LHCN-M2 (cell line): ENCODE data around the gene SOS1. TPM values are rescaled to one million over a fixed set of nuclear protein-coding genes. Genes with fewer than 3 reads are reported as not detected.

Experiments used
- DNase-seq: peaks from one replicate; pipeline ENCODE4 v3.0.0-alpha.2; 2012; ENCODE audit warnings: low read depth
- total RNA-seq: library from RNA; depleted of rRNA; stranded (reverse); fragments of >200 nt; gene quantifications from 2 replicates; pipeline ENCODE4 v1.2.3, GENCODE V29; 2014

SOS1 gene
- total RNA-seq, 1 experiment from 2014 or later: 16.8 TPM

GRCh38 chr2:39027421-39027820, 93.4 kb downstream of the SOS1 start:
- DNase-seq: no peak

GRCh38 chr2:39024833-39025232, 96.0 kb downstream of the SOS1 start:
- DNase-seq: peak; percentile 9

DNA sequence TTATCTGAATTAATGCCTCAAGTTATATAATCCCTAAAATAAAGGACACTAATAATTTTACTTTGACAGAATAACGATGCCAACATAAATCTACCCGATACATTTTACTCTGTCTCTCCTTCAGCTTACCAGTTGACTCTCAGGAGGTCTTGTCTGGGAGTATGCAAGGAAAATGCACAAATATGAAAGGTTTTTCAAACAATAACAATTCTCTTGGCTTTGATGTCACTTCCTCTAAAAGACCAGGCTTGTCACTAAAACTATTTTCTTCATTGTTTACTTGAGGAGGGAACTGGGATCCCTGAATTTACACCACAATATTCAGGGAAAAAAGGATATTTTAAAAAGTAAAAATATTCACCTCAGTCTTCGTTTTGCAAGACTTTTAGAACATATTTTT, 97.2 kb downstream of the SOS1 start:
- no peak for DNase-seq

DNA sequence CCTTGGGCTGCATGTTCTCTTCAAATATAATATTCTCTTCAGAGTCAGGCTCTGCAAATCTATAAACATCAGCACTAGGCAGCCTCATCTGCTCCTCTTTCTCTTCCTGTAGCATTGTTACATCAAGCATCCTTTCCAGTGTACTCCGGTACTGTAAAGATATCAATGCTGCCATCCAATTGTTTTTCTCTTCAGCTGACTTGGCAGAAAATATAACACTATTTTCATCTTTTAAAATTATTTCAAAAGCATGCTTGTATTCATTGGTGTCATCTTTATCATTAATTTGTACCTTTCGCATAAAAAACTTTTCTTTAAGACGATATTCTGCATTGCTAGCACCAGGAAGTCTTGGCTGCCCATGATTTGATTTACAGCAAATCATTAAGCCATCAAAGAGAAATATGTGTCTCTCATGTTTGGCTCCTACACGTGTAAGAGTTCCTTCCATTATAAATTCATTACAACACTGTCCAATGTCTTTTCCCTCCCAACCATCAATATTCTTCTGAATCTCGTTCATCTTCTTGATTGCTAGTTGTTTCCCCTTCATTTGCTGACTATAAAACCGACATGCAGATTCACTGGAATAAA, 98.1 kb downstream of the SOS1 start:
- DNase-seq: no peak

DNA sequence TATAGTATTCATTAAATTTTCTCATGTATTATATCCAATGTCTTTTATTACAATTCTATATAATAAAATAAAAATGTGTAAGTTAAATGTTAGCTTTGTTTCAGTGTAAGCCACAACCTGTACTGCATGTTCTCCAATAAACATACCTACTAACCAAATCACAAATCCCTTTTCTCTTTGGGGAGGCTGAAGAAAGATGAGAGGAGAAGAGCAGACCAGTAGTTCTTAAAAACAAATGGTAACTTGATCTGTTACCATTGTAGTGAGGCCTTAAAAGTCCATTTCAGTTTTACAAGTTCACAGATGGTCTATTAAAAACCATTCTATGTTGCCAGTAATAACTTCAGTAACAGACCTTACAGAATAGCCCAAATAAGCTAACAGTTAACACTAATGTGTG, 100.5 kb downstream of the SOS1 start:
- DNase-seq: no peak

GRCh38 chr2:39018638-39019037, 102.2 kb downstream of the SOS1 start:
- DNase-seq: no peak

- no peak for DNase-seq
These were observed 103.5 kb downstream of the SOS1 start for GRCh38 chr2:39017334-39017733.

DNA sequence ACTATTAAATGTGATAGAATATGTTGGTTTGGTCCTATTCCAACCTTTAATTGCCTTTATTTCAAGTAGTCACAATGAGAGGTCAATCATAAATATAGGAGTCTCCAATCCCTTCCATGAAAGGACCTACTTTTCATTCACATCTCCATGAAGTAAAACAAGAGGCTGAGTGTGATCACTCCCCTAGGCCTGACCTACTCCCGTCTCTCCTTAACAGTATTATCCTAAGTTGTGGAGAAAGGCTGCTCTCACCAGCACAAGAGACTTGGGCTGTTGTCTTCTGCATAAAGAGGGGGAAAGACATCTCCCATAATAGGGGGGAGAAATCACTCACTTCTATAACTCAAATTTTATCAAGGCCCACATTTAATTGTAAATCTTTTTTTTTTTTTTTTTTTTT, 105.4 kb downstream of the SOS1 start:
- no peak for DNase-seq

GRCh38 chr2:39013871-39014270, 107.0 kb downstream of the SOS1 start:
- DNase-seq: no peak

DNA sequence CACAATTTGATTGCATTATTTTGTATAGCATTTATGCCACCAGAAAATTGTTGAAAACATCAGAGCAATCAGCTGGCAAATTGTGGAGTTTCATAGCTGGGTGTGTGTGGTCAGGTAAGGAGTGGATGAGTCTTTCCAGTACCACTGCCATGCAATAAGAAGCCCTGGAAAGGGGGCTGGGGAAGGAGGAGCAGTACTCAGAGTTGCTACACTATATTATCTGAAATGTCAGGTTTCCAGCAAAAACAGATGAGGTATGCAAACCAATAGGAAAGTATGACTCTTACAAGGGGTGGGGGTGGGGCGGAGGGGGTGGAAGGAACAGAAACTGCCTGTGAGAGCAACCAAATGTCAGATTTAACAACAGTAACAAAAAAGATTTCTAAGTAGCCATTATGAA, 112.2 kb downstream of the SOS1 start:
- DNase-seq: no peak

DNA sequence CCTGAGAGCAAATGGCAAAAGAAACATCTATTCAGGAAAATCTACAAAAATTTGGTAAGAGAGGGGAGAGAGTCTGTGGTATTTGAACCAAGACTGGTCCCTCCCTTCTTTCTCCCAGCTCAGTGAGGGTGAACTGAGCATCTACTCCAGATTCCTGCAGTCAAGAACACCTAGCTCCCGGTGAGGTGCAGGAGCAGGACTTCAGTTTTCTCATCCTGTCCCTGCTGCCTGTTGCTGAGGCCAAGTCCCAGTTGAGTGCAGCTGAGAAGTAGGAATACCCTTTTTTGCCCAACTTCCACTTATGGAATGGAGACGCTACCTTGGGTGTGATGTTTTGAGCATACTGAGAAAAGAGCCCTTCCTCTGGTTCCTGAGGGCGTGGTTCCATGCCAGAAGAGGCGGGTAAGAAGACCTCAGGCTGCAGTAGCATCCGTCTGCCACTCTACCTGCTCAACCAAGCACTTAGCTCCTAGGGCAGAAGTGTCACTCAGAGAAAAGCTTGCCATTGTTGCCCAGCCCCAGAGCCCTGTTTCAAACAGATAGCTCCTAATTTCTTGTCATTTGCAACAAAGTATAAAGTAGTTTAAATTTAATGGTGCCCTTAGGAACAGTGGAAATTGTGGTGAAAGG, 112.9 kb downstream of the SOS1 start:
- no peak for DNase-seq

- DNase-seq: no peak
These were observed 120.3 kb downstream of the SOS1 start for GRCh38 chr2:39000552-39000951.

GRCh38 chr2:38997781-38998180, 123.1 kb downstream of the SOS1 start:
- peak; percentile 89 for DNase-seq

- no peak for DNase-seq
These were observed 129.0 kb downstream of the SOS1 start for GRCh38 chr2:38991899-38992298.

- no peak for DNase-seq
These were observed 132.1 kb downstream of the SOS1 start for GRCh38 chr2:38988716-38989115.

DNA sequence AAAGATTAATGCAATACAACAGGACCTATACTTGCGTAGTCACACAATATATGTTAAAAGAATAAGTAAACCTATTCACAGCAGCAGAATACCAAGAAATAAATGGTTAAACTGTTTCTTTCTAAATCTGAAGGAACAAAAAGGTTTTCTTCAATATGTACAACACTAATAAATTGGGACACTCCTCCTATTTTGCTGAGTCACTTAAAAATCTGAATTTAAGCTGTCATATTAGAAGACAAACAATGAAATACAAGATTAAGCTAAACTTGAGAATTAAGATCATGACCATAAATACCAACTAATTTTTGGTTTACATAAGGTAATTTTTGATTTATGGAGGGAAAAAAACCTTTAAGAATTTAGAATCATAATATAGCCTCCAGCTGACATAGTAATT, 138.4 kb downstream of the SOS1 start:
- no peak for DNase-seq

- no peak for DNase-seq
These were observed 139.0 kb downstream of the SOS1 start for GRCh38 chr2:38981670-38982357.

GRCh38 chr2:38981003-38981669, 139.7 kb downstream of the SOS1 start:
- DNase-seq: no peak

DNA sequence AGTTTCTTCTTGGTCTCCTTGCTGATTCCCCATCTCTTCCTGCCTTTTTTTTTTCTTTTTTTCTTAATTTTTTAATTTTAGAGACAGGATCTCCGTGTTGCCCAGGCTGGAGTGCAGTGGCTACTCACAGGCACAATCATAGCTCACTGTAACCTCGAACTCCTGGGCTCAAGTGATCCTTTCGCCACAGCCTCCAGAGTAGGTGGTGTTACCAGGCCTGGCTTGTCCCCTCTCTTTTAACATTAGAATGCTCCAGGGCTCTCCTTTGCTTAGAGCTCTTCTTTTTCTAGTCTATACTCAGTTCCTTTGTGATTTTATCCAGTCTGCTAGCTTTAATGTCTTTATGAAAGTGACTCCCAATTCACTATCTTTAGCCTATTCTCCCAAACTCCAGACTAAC, 141.9 kb downstream of the SOS1 start:
- no peak for DNase-seq

DNA sequence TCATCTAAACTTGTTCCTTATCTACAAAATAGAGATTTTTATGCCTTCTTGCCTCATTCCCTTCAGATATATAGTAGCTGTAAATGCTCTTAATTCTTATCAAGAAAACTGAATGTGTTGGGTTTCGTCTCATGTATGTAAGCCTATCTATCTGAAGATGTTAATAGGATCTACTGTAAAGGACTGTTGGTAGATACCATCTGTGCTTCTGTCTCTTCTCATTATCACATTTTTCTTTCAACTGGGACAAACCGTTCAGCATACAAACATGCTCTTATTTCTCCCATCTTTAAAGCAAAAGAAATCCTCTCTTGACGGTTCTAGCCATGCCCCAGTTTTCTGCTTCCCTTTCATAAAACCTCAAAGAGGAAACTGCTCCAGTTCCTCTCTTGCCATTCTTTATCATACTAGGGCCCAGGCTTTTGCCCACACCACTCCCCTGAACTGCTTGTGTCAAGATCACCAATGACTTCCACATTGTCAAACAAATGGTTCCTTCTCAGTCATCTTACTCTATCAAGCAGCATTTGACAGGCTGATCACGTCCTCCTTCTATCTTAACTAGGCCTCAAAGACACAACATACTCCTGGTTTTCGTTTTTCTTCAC, 142.5 kb downstream of the SOS1 start:
- DNase-seq: no peak

GRCh38 chr2:38977047-38977446, 143.8 kb downstream of the SOS1 start:
- DNase-seq: no peak

DNA sequence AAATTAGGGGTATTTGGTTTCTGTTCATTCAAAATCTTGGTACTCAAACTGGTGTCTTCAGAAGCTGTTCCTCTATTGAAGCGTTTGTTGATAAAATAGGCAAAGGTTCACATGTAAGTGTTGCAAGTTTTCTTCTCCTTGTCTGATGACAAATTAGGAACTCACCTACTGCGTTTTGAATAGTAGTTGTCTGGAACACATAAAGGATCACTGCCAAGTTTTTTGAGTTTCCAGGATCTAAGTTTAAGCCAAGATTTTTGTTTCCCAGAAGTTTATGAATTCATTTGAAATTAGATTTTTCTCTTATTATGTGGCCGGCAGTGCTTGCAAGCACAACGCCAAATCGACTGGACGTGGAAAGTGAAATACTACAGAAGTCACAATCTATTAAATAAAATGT, 145.8 kb downstream of the SOS1 start:
- DNase-seq: no peak
